ENCODE data around the gene CIB4.

DNA sequence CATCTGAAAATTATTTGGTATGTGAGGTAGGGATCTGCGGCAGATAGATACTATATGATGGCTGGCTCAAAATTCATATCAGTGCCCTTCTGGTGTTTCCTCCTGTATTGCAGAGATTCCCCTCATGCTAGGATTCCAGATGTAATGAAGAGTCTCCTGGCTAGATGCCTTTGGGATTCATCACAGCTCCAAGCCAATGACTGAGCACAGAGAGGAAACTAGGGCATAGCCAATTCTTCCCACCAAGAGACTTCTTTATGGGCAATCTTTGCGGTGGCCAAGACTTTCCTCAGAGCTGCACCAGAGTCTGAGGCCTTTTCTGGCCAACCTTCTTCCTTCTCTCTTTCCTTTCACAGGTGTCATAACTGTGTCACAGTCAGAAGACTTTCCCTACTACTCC is 25.5 kb upstream of the CIB4 start:
- TF ChIP-seq, protein P1, sequence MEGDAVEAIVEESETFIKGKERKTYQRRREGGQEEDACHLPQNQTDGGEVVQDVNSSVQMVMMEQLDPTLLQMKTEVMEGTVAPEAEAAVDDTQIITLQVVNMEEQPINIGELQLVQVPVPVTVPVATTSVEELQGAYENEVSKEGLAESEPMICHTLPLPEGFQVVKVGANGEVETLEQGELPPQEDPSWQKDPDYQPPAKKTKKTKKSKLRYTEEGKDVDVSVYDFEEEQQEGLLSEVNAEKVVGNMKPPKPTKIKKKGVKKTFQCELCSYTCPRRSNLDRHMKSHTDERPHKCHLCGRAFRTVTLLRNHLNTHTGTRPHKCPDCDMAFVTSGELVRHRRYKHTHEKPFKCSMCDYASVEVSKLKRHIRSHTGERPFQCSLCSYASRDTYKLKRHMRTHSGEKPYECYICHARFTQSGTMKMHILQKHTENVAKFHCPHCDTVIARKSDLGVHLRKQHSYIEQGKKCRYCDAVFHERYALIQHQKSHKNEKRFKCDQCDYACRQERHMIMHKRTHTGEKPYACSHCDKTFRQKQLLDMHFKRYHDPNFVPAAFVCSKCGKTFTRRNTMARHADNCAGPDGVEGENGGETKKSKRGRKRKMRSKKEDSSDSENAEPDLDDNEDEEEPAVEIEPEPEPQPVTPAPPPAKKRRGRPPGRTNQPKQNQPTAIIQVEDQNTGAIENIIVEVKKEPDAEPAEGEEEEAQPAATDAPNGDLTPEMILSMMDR (IDR thresholded peaks at IDR 0.05; ENCODE audit: borderline replicate concordance, extremely low read depth, low read length, poor library complexity, severe bottlenecking), result no peak
- TF ChIP-seq EZH2 (IDR thresholded peaks at IDR 0.05; ENCODE audit: borderline replicate concordance, low read depth, low read length, severe bottlenecking), result no peak

All from DND-41 (cell line).